Gastrocnemius medialis (tissue), 4 donors: ENCODE results near the gene LAMA4. TPM values are rescaled to one million over a fixed set of nuclear protein-coding genes. Genes with fewer than 3 reads are reported as not detected.
A peak's percentile ranks its signal among the peaks of the same experiment; 100 is the strongest.
"Not testable (repeated sequence)": the region's sequence is repeated elsewhere in the genome, so short reads cannot be mapped to it uniquely, and the experiment has no call there.

Source experiments
- ATAC-seq, 2 donors: fragments of 150-250 bp; one replicate each; pipeline ENCODE4 v1.9.1; 2016
- DNase-seq, 2 donors: peaks; one replicate each; pipeline ENCODE4 v3.0.0-alpha.2; 2019
- H3K27ac ChIP-seq, 4 donors: fragments of 200-600 bp; sonication (generic); 1 replicate in 1 of 4; 2 replicates in 3 of 4; pipeline ENCODE4 v1.5.1; 2016 to 2018; ENCODE audit warnings: mild to moderate bottlenecking in 2 of 4, moderate library complexity in 1 of 4
- H3K27me3 ChIP-seq, 3 donors: fragments of 200-600 bp; sonication (generic) in 2 of 3; 1 replicate in 1 of 3; 2 replicates in 2 of 3; pipeline versions ENCODE4 v1.5.1 to v1.6.0; 2016 to 2019; ENCODE audit warnings: mild to moderate bottlenecking in 1 of 3, moderate library complexity in 1 of 3
- H3K36me3 ChIP-seq, 2 donors: fragments of 200-600 bp; sonication (generic) in 1 of 2; one replicate each; pipeline ENCODE4 v1.5.1; 2017 to 2018
- H3K4me1 ChIP-seq, 2 donors: fragments of 200-600 bp; sonication (generic) in 1 of 2; one replicate each; pipeline ENCODE4 v1.5.1; 2016 to 2017; ENCODE audit warnings: mild to moderate bottlenecking in 2 of 2
- H3K4me3 ChIP-seq, 4 donors: fragments of 200-600 bp; sonication (generic) in 3 of 4; 1 replicate in 1 of 4; 2 replicates in 3 of 4; pipeline ENCODE4 v1.5.1; 2016 to 2019; ENCODE audit warnings: mild to moderate bottlenecking in 2 of 4
- H3K9me3 ChIP-seq, 3 donors: fragments of 200-600 bp; sonication (generic) in 2 of 3; 1 replicate in 1 of 3; 2 replicates in 2 of 3; pipeline ENCODE4 v1.5.1; 2016 to 2019
- CTCF ChIP-seq, 5 experiments: fragments of 450-650 bp in 3 of 5; fragments of 200-600 bp in 2 of 5; sonication (generic) in 2 of 5; IDR thresholded peaks in 4 of 5; conservative IDR thresholded peaks in 1 of 5; 1 replicate in 4 of 5; 2 replicates in 1 of 5; pipeline ENCODE4 v1.5.1; 2016 to 2019; ENCODE audit warnings: antibody characterized with exemption in 5 of 5, mild to moderate bottlenecking in 3 of 5, moderate library complexity in 3 of 5
- POLR2A ChIP-seq, 2 donors: fragments of 450-650 bp; IDR thresholded peaks; one replicate each; pipeline ENCODE4 v1.6.1; 2017; ENCODE audit warnings: antibody characterized with exemption in 2 of 2, mild to moderate bottlenecking in 2 of 2, moderate library complexity in 2 of 2
- in situ Hi-C, 4 donors: fragments of 200-750 bp; cut with MboI; loops; one replicate each; pipeline versions ENCODE4 v1.15.0 to v1.8.0; 2017; ENCODE audit warnings: low sequenced_read_pairs in 4 of 4
- intact Hi-C: fragments of 100-400 bp; cut with DNase I; formaldehyde crosslinking; loops from one replicate; pipeline ENCODE4 v1.15.1; 2023; ENCODE audit warnings: low total_unique reads
- total RNA-seq, 4 donors: library from RNA; depleted of rRNA; stranded (reverse); fragments of >200 nt; gene quantifications; one replicate each; pipeline versions ENCODE4 v1.1.0 to v1.2.3, GENCODE V29; 2016

LAMA4 gene
- total RNA-seq, 4 donors from 2014 or later = 4.4 to 19.1 (median 7.4) TPM

DNA sequence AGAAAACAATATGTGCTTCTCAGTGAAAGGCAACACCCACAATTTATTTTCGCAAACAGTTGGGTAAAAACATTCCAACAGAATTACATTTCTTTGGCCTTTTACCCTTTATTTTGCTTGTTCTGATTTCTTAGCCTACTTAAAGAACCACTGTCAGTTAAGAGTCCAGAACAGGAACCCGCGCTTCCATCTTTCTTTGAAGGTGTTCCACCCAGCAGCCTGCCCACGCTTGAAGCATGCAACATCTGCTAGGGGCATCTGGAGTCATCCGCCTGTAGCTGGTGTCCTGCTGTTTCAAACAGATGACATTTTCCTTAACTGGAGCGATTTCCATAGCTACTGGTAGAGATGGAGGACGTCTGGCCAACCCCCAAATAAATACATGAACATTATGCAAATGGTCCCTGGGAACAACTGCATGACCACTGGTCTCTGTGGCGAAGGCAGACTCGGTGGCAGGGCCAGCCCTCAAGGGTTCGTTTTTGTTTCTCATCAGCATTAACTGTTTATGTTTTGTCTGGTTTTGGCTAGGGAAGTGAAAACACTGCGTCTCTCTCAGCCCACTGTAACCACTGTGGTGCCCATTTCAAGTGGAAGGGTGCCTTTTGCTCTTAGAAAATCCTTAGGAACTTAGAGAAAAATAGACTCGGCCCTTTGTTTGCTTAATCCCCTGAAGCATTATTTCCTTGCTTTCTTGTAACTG is 51.6 kb downstream of the LAMA4 start:
- in situ Hi-C loops (loop anchor here in 1 of 4 donors (10.0 kb wide), 1 partner anchor 52 kb away; the partner anchor contains the start of gene LAMA4), intact Hi-C loops (loop anchor here (10.0 kb wide), 1 partner anchor 52 kb away; the partner anchor contains the start of gene LAMA4)
- H3K9me3 ChIP-seq = no peaks in the 10 kb centered on the region
- DNase-seq = no peak
- no peaks in the 10 kb centered on the region for H3K27me3 ChIP-seq
- H3K4me3 ChIP-seq = no peak overlapping the region
- H3K27ac ChIP-seq = peak overlapping the region; percentile 41 to 56 (median 48)
- TF ChIP-seq CTCF (IDR thresholded peaks at IDR 0.05 in 4 of 5, conservative IDR thresholded peaks at IDR 0.05 in 1 of 5) (no peak), POLR2A (IDR thresholded peaks at IDR 0.05) (no peak)
- peaks cover 0 to 7% of the 10 kb centered on the region in 2 donors for H3K4me1 ChIP-seq
- no peaks in the 10 kb centered on the region for H3K36me3 ChIP-seq
- ATAC-seq = peak in 1 of 2 donors; percentile 24

- H3K27ac ChIP-seq, ATAC-seq, H3K36me3 ChIP-seq, H3K9me3 ChIP-seq, H3K4me1 ChIP-seq, H3K27me3 ChIP-seq, H3K4me3 ChIP-seq, DNase-seq: not testable (repeated sequence)
- in situ Hi-C loops (loop anchor here in 1 of 4 donors (10.0 kb wide), 1 partner anchor 54 kb away; the partner anchor contains the start of gene LAMA4), intact Hi-C loops (loop anchor here (10.0 kb wide), 1 partner anchor 54 kb away; the partner anchor contains the start of gene LAMA4)
Measured at GRCh38 chr6:112200185-112200914, 54.0 kb downstream of the LAMA4 start.

- Histone ChIP-seq H3K36me3 (no peaks in the 10 kb centered on the region), H3K27me3 (no peaks in the 10 kb centered on the region), H3K9me3 (no peaks in the 10 kb centered on the region), H3K27ac (peak overlapping the region in 1 of 4 donors; percentile 8), H3K4me1 (no peaks in the 10 kb centered on the region), H3K4me3 (no peak overlapping the region)
- DNase-seq (no peak), ATAC-seq (no peak)
- in situ Hi-C loops (loop anchor here in 2 of 4 donors (25.0 kb wide), 1 partner anchor 1713 kb away; no protein-coding TSS in a partner anchor), intact Hi-C loops (no loop called here)
- TF ChIP-seq POLR2A (IDR thresholded peaks at IDR 0.05) (no peak), CTCF (IDR thresholded peaks at IDR 0.05 in 4 of 5, conservative IDR thresholded peaks at IDR 0.05 in 1 of 5) (no peak)
Measured at GRCh38 chr6:112199001-112199403, 55.4 kb downstream of the LAMA4 start.

DNA sequence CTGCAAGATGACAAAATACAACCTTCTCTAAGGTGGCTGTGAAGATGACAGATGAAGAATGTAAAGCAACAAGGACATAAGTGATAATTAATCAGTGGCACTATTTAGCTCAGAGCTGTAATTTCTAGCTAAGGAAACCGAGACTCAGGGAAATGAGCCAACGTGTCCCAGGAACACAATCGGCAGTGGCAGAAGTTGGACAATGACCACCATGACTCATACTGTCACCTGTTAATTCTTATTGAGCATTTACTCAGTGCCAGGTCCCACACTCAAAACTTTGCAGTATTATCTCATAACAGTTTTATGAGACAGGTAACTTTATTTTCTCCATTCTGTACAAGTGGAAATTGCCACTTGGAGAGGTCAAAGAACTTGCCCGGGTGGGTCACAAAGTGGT is 55.8 kb downstream of the LAMA4 start:
- Histone ChIP-seq H3K36me3 (no peaks in the 10 kb centered on the region), H3K4me3 (no peak overlapping the region), H3K9me3 (no peaks in the 10 kb centered on the region), H3K27ac (peak overlapping the region in 1 of 4 donors; percentile 8), H3K27me3 (no peaks in the 10 kb centered on the region), H3K4me1 (no peaks in the 10 kb centered on the region)
- in situ Hi-C loops = loop anchor here in 2 of 4 donors (25.0 kb wide), 1 partner anchor 1714 kb away; no protein-coding TSS in a partner anchor
- ATAC-seq (no peak), DNase-seq (no peak)
- TF ChIP-seq CTCF (IDR thresholded peaks at IDR 0.05 in 4 of 5, conservative IDR thresholded peaks at IDR 0.05 in 1 of 5) (no peak), POLR2A (IDR thresholded peaks at IDR 0.05) (no peak)
- intact Hi-C loops = no loop called here

DNA sequence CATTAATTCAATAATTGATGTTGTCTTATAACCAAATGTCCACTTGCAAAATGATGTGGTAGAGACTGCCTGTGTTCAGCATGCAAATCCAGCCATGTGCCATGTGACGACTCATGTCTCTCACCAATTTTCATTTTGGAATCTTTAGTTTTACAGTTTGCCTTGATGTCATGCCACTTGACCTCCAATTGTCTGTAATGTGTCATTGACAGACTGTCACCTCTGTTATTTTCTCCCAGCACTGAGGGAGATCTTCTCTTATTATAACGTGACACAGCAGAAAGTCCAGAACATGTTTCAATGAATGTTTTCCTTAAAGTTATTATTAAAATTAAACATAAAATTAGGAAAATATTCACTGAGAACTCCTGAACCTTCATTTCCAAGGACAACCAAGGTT is 56.7 kb downstream of the LAMA4 start:
- no peak for DNase-seq
- Histone ChIP-seq H3K27me3 (no peaks in the 10 kb centered on the region), H3K9me3 (no peaks in the 10 kb centered on the region), H3K4me3 (no peak overlapping the region), H3K27ac (no peak overlapping the region), H3K36me3 (no peaks in the 10 kb centered on the region), H3K4me1 (no peaks in the 10 kb centered on the region)
- no peak for ATAC-seq
- intact Hi-C loops (no loop called here), in situ Hi-C loops (loop anchor here in 2 of 4 donors (25.0 kb wide), 1 partner anchor 1715 kb away; no protein-coding TSS in a partner anchor)
- TF ChIP-seq POLR2A (IDR thresholded peaks at IDR 0.05) = no peak
- no peak for TF ChIP-seq CTCF (IDR thresholded peaks at IDR 0.05 in 4 of 5, conservative IDR thresholded peaks at IDR 0.05 in 1 of 5)
